VCaP (cell line): Measurements from ENCODE around the gene FAT4.

Experiments used
- H3K27ac ChIP-seq: fragments of 450-650 bp; 2 replicates; pipeline ENCODE4 v1.5.1; 2017
- TF ChIP-seq, protein P1 (sequence below): fragments of 450-650 bp; conservative IDR thresholded peaks from 2 replicates; pipeline ENCODE4 v1.5.1; 2017; ENCODE audit warnings: mild to moderate bottlenecking, moderate library complexity

Gene FAT4

DNA sequence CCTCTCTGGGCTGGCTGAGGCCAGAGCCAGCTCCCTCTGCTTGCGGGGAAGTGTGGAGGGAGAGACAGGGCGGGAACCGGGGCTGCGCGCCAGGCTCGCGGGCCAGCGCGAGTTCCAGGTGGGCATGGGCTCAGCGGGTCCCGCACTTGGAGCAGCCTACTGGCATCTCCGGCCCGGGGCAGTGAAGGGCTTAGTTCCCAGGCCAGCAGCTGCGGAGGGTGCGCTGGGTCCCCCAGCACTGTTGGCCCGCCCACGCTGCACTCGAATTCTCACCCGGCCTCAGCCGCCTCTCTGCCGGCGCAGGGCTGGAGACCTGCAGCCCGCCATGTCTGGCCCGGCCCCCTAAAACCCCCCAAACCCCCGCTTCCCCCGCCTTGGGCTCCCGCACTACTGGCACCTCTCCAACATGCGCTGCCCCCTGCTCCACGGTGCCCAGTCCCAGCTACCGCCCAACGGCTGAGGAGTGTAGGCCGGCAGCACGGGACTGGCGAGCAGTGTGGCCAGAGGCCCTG lies 33.8 kb upstream of the FAT4 start:
- TF ChIP-seq, protein P1, sequence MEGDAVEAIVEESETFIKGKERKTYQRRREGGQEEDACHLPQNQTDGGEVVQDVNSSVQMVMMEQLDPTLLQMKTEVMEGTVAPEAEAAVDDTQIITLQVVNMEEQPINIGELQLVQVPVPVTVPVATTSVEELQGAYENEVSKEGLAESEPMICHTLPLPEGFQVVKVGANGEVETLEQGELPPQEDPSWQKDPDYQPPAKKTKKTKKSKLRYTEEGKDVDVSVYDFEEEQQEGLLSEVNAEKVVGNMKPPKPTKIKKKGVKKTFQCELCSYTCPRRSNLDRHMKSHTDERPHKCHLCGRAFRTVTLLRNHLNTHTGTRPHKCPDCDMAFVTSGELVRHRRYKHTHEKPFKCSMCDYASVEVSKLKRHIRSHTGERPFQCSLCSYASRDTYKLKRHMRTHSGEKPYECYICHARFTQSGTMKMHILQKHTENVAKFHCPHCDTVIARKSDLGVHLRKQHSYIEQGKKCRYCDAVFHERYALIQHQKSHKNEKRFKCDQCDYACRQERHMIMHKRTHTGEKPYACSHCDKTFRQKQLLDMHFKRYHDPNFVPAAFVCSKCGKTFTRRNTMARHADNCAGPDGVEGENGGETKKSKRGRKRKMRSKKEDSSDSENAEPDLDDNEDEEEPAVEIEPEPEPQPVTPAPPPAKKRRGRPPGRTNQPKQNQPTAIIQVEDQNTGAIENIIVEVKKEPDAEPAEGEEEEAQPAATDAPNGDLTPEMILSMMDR, result no peak
- H3K27ac ChIP-seq, result no peak overlapping the region

DNA sequence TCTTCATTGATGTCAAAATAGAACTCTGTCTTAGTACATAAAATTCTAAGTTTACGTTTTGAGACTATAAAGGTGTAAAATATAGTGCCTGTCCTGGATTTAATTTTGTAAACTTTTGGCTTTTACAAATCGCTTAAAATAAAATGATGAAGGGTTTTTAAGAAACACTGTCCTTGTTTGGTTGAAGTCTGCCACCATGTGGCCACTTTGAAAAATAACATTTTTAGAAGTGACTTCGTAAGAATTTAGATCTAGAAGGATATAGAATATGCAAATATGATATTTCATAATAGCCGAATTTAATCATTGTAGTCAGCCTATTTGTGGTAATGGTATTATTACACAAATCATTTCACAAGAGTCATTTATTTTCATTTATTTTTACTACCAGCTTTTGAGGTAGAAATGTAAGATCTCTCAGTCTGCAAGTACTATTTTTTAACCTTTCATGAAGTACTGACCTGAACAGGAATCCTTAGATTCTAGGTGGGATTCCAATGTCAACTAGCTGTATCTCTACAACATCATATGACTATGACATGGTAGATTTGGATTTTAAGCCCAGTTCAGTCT lies 31.0 kb upstream of the FAT4 start:
- TF ChIP-seq, protein P1, result peak; percentile 68
- peak overlapping the region; percentile 45 for H3K27ac ChIP-seq

DNA sequence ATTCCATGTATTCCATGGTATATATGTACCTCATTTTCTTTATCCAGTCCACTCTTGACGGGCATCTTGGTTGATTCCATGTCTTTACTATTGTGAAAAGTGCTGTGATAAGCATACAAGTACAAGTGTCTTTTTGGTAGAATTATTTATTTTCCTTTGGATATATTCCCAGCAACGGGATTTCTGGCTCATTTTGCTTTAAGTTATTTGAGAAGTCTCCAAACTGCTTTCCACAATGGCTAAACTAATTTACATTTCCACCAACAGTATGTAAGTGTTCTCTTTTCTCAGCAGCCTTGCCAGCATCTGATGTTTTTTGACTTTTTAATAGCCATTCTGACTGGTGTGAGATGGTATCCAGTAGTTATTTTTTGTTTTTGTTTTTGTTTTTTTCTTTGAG lies 17.6 kb upstream of the FAT4 start:
- TF ChIP-seq, protein P1, result no peak
- H3K27ac ChIP-seq, result no peak overlapping the region

DNA sequence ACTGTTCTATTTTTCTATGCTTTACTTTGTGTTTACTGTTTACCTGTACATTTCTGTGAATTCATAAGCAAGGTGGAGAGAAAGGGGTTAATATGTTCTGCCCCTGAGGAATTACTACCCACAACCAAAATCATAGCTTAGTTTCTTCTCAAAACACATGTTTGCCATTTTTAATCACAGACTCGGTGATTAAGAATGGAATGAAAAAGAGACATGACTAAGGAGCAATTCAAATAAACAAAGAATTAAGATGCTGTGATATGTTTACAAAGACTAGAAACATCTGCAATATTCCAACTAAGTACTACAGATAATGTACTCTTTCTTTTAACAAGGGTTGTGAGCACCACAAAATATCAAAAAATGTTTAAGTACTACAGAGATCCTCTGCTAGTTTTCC lies 11.7 kb upstream of the FAT4 start:
- TF ChIP-seq, protein P1, result no peak
- H3K27ac ChIP-seq, result no peak overlapping the region

DNA sequence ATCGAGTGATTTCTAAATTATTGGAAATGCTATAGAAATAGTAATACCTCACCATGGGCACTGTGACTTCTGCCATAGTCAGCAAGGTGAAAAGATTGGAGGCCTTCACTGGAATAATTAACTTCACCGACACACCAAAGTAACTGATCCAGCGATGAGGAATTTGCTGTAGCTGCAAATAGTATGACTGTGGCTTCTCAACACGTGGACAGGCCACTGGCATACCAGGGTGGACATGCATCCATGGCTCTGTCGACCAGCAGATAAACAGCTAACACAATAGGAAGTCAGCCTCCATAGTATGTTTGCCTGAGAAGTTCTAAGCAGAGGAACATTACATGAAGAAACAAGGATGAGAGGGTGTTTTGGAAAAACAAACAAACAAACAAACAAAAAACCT lies 10.9 kb upstream of the FAT4 start:
- TF ChIP-seq, protein P1, result no peak
- H3K27ac ChIP-seq, result no peak overlapping the region

DNA sequence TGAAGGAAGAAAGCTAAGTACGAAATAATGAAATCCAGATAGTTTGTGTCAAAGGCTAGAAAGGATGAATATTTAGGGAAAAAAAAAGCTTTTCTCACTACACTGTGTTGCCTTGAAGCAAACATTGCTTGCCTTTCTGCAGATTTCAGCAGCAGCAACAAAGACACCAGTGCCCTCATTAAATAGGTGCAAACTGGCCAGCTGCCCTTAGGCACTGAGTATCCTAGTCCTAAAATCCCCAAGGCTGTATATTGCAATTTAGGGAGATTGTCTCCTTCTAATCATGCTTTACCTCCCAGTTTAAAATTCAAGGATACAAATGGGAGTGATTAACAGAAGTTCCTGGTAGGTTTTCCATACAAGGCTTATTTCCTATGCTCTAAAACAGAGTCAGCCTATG lies 8.6 kb upstream of the FAT4 start:
- H3K27ac ChIP-seq, result no peak overlapping the region
- TF ChIP-seq, protein P1, result no peak

DNA sequence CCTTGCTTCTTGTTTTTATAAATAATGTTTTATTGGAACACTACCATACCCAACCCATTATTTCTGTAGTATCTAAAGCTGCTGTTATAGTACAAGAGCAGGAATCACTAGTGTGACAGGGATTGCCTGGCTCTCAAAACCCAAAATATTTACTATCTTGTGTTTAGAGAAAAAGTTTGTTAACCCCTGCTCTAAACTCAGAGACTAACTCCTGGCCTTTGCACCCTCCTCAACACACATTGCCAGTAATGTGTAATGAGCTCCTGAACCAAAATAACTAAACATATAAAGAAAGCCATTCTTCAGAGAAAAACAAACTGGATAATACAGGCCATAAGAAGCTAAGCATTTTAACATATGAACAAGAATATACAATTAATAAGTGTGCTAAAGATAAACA lies 8.2 kb upstream of the FAT4 start:
- H3K27ac ChIP-seq, result no peak overlapping the region
- TF ChIP-seq, protein P1, result no peak
